GM08714 (cell line): ENCODE measurements around the gene NAT16.

Source experiments
- H3K4me3 ChIP-seq: fragments of 200-500 bp; sonication (Bioruptor generic); 2 replicates; pipeline ENCODE4 v1.5.1; 2014; ENCODE audit warnings: mild to moderate bottlenecking, low read length, inconsistent platforms
- ZNF274 ChIP-seq: IDR thresholded peaks from 2 replicates; pipeline ENCODE4 v1.6.1; 2012; ENCODE audit warnings: mild to moderate bottlenecking, low read depth, low read length

Gene NAT16

GRCh38 chr7:101189109-101189508 lies 9.0 kb upstream of the NAT16 start:
- TF ChIP-seq ZNF274: no peak
- H3K4me3 ChIP-seq: no peak overlapping the region

- no peak overlapping the region for H3K4me3 ChIP-seq
- TF ChIP-seq ZNF274: no peak
These were observed 6.8 kb upstream of the NAT16 start for GRCh38 chr7:101186844-101187428.

GRCh38 chr7:101186194-101186593 lies 6.1 kb upstream of the NAT16 start:
- no peak overlapping the region for H3K4me3 ChIP-seq
- TF ChIP-seq ZNF274: no peak

GRCh38 chr7:101185258-101185839 lies 5.3 kb upstream of the NAT16 start:
- no peak for TF ChIP-seq ZNF274
- no peak overlapping the region for H3K4me3 ChIP-seq

GRCh38 chr7:101179713-101180112 lies 380 bp downstream of the NAT16 start:
- TF ChIP-seq ZNF274: no peak
- no peak overlapping the region for H3K4me3 ChIP-seq

- H3K4me3 ChIP-seq: no peak overlapping the region
- TF ChIP-seq ZNF274: no peak
These were observed 976 bp downstream of the NAT16 start for GRCh38 chr7:101179117-101179516.

- no peak for TF ChIP-seq ZNF274
- no peak overlapping the region for H3K4me3 ChIP-seq
These were observed 2.4 kb downstream of the NAT16 start for GRCh38 chr7:101177644-101178043.

- H3K4me3 ChIP-seq: no peak overlapping the region
- no peak for TF ChIP-seq ZNF274
These were observed 4.4 kb downstream of the NAT16 start for GRCh38 chr7:101175664-101176063.

GRCh38 chr7:101174322-101174854 lies 5.7 kb downstream of the NAT16 start:
- H3K4me3 ChIP-seq: no peak overlapping the region
- TF ChIP-seq ZNF274: no peak

GRCh38 chr7:101173752-101174244 lies 6.3 kb downstream of the NAT16 start:
- TF ChIP-seq ZNF274: no peak
- H3K4me3 ChIP-seq: no peak overlapping the region

- no peak overlapping the region for H3K4me3 ChIP-seq
- TF ChIP-seq ZNF274: no peak
These were observed 7.0 kb downstream of the NAT16 start for GRCh38 chr7:101172854-101173751.

- TF ChIP-seq ZNF274: no peak
- no peak overlapping the region for H3K4me3 ChIP-seq
These were observed 7.9 kb downstream of the NAT16 start for GRCh38 chr7:101172005-101172853.

- H3K4me3 ChIP-seq: no peak overlapping the region
These were observed 8.7 kb downstream of the NAT16 start for GRCh38 chr7:101171442-101171837.

More at GRCh38 chr7:101171442-101171837, 8.7 kb downstream of the NAT16 start:
- TF ChIP-seq ZNF274: no peak
